ENCODE results near the gene RAPGEF5.

RAPGEF5 gene

GRCh38 chr7:22268884-22269421 lies 88.0 kb downstream of the RAPGEF5 start:
- DNase-seq: peak; percentile 78
- peak overlapping the region; percentile 22; the same call in 1 of the 2 replicates for H3K27ac ChIP-seq (ENCODE audit: low read length)
- H2AFZ ChIP-seq (ENCODE audit: low read length): no peak overlapping the region

GRCh38 chr7:22267930-22268615 lies 88.9 kb downstream of the RAPGEF5 start:
- Histone ChIP-seq H3K4me3 (ENCODE audit: low read length) (no peak overlapping the region), H3K4me1 (ENCODE audit: low read length) (peaks cover 16% of the 10 kb centered on the region), H3F3A (ENCODE audit: insufficient read depth, low read length) (no peaks in the 10 kb centered on the region), H3K4me2 (ENCODE audit: low read depth, low read length) (peak overlapping the region; percentile 51; the same call in 1 of the 2 replicates), H3K79me2 (ENCODE audit: low read length) (no peaks in the 10 kb centered on the region), H4K20me1 (ENCODE audit: insufficient read depth, low read length) (no peaks in the 10 kb centered on the region), H3K36me3 (replicated peaks; ENCODE audit: insufficient read depth, low read length) (no peaks in the 10 kb centered on the region), H3K27me3 (replicated peaks; ENCODE audit: insufficient read depth, low read length) (no peaks in the 10 kb centered on the region), H3K9me2 (replicated peaks; ENCODE audit: insufficient read depth, low read length) (no peaks in the 10 kb centered on the region), H2AFZ (ENCODE audit: low read length) (no peak overlapping the region), H3K27ac (ENCODE audit: low read length) (no peak overlapping the region), H3K9ac (ENCODE audit: low read length) (no peak overlapping the region), H3K9me3 (replicated peaks; ENCODE audit: insufficient read depth, low read length) (no peaks in the 10 kb centered on the region)
- TF ChIP-seq EZH2phosphoT487 (IDR thresholded peaks at IDR 0.05; ENCODE audit: low read length): no peak
- no peak for DNase-seq

More at GRCh38 chr7:22268884-22269421, 88.0 kb downstream of the RAPGEF5 start:
- Histone ChIP-seq H3K9me2 (replicated peaks; ENCODE audit: insufficient read depth, low read length) (no peaks in the 10 kb centered on the region), H3K4me2 (ENCODE audit: low read depth, low read length) (peak overlapping the region; percentile 51), H4K20me1 (ENCODE audit: insufficient read depth, low read length) (no peaks in the 10 kb centered on the region), H3K4me1 (ENCODE audit: low read length) (peaks cover 16% of the 10 kb centered on the region), H3K9me3 (replicated peaks; ENCODE audit: insufficient read depth, low read length) (no peaks in the 10 kb centered on the region), H3K9ac (ENCODE audit: low read length) (no peak overlapping the region), H3K36me3 (replicated peaks; ENCODE audit: insufficient read depth, low read length) (no peaks in the 10 kb centered on the region), H3F3A (ENCODE audit: insufficient read depth, low read length) (no peaks in the 10 kb centered on the region), H3K4me3 (ENCODE audit: low read length) (0 out of 2 replicates have a peak overlapping the region, but pooled peaks have one; percentile 16), H3K27me3 (replicated peaks; ENCODE audit: insufficient read depth, low read length) (no peaks in the 10 kb centered on the region), H3K79me2 (ENCODE audit: low read length) (no peaks in the 10 kb centered on the region)
- no peak for TF ChIP-seq EZH2phosphoT487 (IDR thresholded peaks at IDR 0.05; ENCODE audit: low read length)
- TF ChIP-seq EZH2 (optimal IDR thresholded peaks at IDR 0.05; ENCODE audit: low read depth, low read length): no peak
- TF ChIP-seq, protein P1, sequence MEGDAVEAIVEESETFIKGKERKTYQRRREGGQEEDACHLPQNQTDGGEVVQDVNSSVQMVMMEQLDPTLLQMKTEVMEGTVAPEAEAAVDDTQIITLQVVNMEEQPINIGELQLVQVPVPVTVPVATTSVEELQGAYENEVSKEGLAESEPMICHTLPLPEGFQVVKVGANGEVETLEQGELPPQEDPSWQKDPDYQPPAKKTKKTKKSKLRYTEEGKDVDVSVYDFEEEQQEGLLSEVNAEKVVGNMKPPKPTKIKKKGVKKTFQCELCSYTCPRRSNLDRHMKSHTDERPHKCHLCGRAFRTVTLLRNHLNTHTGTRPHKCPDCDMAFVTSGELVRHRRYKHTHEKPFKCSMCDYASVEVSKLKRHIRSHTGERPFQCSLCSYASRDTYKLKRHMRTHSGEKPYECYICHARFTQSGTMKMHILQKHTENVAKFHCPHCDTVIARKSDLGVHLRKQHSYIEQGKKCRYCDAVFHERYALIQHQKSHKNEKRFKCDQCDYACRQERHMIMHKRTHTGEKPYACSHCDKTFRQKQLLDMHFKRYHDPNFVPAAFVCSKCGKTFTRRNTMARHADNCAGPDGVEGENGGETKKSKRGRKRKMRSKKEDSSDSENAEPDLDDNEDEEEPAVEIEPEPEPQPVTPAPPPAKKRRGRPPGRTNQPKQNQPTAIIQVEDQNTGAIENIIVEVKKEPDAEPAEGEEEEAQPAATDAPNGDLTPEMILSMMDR (IDR thresholded peaks at IDR 0.05; ENCODE audit: low read length): no peak

DNA sequence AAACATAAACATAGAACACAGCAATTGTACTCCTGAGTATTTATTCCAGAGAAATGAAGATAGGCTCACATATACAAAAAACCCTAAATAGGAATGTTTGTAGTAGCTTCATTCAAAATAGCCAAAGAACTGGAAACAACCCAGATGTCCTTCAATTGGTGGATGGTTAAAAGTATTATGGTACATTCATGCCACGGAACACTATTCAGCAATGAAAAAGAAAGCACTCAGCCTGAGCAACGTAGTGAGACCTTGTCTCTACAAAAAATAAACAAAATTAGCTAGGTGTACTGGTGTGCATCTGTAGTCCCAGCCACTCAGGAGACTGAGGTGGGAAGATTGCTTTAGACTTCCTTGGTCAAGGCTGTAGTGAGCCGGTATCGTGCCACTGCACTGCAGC lies 94.4 kb downstream of the RAPGEF5 start:
- H2AFZ ChIP-seq (ENCODE audit: low read length): no peak overlapping the region
- no peaks in the 10 kb centered on the region for H3K4me1 ChIP-seq (ENCODE audit: low read length)
- no peak overlapping the region for H3K4me3 ChIP-seq (ENCODE audit: low read length)
- no peaks in the 10 kb centered on the region for H4K20me1 ChIP-seq (ENCODE audit: insufficient read depth, low read length)
- H3K4me2 ChIP-seq (ENCODE audit: low read depth, low read length): no peak overlapping the region
- no peak overlapping the region for H3K9ac ChIP-seq (ENCODE audit: low read length)
- H3K9me2 ChIP-seq (replicated peaks; ENCODE audit: insufficient read depth, low read length): no peaks in the 10 kb centered on the region
- no peaks in the 10 kb centered on the region for H3K9me3 ChIP-seq (replicated peaks; ENCODE audit: insufficient read depth, low read length)
- no peaks in the 10 kb centered on the region for H3K79me2 ChIP-seq (ENCODE audit: low read length)
- DNase-seq: no peak
- no peaks in the 10 kb centered on the region for H3K27me3 ChIP-seq (replicated peaks; ENCODE audit: insufficient read depth, low read length)
- no peak for TF ChIP-seq EZH2phosphoT487 (IDR thresholded peaks at IDR 0.05; ENCODE audit: low read length)
- TF ChIP-seq, protein P1 (IDR thresholded peaks at IDR 0.05; ENCODE audit: low read length): no peak
- no peak for TF ChIP-seq EZH2 (optimal IDR thresholded peaks at IDR 0.05; ENCODE audit: low read depth, low read length)
- no peaks in the 10 kb centered on the region for H3K36me3 ChIP-seq (replicated peaks; ENCODE audit: insufficient read depth, low read length)
- no peaks in the 10 kb centered on the region for H3F3A ChIP-seq (ENCODE audit: insufficient read depth, low read length)
- H3K27ac ChIP-seq (ENCODE audit: low read length): no peak overlapping the region
